SHP77 treated with DMSO at 0.1 percent for 48 hours (cell line): Measurements from ENCODE around the gene ARPP21.

Source experiments
- DNase-seq: peaks from one replicate; lab custom pipeline; 2025; lab: John Stamatoyannopoulos, UW

ARPP21 gene

DNA sequence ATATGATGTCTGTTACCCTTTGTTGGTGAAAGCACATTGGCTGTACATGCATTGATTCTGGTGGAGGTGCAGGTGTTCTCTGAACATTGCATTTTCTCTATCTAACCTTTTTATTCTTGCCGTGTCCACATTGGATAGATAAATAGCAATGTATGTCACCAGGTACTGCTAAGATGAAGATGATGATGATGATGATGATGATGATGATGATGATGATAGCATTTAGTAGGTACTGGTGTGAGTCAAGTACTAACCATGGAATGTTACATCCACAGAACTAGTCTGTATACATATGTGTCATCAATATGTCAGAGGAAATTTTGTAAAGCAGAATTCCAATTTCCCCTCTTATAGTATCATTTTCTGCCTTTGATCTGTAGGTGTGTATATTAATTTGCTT lies 36.3 kb downstream of the ARPP21 start:
- no peak for DNase-seq

DNA sequence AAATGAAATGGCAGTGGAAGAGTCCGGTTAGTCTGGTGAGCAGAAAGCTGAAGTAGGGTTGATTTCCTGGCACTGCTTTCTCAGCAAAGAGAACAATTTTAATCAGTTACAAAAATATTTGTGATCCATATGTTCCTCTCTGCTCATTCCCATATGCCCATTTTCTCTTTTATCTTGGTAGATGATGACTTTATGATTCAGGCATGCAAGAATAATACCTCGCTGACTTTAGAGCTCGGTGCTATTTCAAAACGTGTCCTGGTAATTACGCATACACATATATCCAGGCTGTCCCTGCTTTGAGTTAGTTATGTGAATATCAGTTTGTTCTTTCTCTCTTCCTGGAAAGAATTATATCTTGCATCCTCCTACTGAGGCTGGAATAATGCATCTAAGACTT lies 38.5 kb downstream of the ARPP21 start:
- no peak for DNase-seq

DNA sequence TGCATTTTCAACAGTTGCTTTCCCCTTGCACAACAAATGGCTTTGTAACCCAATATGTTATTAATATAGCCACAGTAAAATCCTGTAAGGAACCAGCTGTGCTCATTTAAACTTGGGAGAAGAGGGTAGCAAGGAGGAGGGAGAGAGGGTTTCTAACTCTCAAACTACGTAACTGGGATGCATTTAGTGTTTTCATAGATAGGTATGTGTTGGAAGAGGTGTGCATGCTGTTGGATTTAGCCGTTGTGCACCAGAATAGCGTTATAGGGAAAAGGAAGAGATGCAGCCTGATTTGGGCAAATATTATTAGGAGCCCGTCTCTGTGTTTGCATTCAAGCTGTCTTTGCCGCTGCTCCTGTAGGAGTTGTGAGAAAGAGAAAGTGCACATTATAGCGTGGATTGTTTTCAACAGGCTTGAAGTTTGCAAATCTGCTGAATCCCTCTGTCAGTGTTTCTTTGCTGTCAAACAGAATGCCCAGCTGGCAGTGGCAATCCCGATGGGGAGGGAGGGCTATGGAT lies 39.4 kb downstream of the ARPP21 start:
- no peak for DNase-seq

DNA sequence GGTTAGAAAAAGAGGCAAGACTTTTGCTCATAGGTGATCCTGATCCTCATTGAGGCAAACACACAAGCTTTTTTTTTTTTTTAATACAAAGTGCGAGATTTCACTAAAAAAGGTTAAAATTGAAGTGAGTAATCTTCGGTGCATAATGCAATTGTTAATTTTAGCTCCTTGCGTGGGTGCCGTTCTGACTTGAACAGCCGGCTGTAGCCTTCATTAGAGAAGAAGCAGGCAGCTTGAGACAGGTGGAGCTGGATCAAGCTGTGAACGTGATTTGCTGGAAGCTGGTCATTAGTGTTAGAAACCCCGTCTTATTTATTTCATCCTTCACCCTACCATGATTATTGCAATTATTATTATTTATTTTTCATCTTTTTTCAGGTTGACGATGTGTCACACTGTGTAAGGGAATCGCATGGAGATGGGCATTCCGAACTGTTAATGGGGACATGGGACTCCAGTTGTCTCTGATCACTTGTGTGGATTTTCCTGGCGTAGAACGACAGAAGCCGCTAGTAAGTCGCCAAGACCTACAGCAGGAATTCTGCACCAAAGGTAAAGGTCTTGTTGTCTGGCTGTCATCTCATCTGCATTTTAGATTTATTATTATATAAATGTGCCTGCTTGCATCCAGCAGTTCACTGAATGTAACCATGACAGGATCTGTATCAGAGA lies 40.2 kb downstream of the ARPP21 start:
- DNase-seq = no peak

DNA sequence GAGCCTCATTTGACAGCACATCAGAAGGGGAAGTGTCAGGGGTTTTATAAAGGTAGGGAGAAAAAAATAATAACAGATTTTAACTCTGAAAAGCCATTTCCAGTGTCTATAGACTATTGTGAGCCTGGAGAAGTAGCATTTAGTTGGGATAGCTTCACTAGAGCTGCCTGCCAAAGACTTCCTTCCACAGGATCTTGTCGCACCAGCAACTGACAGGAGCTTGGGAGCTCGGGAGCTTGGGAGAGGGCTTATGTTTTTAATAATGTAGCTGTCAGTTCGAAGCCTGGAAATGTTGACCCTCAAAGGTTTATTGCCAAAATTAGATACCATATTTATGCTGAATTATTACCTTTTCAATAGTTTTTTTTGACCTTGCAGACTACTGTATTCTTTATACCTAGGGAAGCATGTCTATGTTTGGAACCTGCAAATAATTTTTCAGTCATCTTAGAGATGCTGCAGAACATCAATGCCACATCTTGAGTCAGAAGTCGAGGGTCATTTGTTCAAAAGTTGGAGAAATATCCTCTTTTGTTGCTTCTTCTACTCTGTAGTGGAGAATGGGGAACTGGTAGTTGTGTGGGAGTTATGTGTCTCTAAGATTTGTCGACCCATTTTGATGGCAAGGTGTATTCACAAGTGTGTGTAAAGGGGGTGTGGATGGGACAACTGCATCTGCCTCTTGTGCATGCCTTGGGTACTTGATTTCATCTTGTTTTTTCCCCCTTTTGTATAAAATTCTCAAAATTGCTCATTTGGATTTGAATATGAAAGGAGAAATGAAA lies 41.7 kb downstream of the ARPP21 start:
- DNase-seq = no peak

DNA sequence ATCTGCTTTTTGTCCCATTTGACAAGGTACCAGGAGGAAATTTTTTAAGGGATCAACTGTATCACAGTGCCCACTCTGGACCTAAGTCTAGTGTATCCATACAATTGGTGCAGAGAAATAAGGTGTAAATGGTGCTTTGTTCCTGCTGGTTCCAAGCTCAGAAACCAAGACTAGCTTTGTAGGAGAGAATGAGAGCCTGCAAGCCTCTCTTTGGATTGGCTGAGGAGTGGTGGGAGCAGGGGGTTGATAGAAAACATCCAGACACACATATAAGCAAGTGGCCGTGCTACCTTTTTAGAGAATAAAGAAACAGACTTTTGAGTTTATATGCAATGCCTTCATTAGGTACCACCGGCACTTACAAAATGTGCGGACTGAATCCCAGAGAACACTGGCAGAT lies 45.8 kb downstream of the ARPP21 start:
- DNase-seq = no peak

DNA sequence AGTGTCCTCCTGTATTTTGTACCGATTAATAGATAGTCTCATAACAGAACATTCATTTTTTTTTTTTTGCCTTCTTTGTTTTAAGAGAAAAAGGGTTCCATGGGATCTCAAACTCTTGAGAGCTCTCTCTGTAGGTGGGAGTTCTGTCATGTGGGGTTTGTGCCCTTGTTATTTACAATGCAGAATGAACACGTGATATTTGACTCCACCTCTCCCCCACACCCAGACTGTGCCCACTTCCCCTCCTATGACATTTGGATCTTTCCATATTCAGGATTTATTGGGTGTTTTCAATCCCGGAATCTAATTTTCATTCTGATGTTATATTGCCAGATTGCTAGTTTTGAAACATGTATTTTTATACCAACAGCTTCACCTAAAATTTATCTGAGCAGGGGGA lies 49.5 kb downstream of the ARPP21 start:
- no peak for DNase-seq

DNA sequence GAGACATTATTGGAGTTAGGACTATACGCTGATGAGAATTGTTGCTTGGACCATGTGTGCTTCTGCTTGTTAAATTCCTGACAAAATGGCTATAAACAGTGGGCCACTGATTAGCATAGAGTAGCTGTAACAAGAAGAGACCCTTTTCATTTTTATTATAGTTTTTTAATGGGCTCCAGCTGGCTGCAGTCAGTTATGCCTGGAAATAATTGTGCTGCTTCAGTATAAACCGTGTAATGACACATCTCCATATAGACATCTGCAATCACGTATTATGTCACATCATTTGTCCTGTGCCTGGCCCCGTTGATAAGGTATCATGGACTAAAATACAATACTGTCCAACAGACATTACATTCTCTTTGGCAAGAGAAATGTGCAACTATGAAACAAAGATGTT lies 50.9 kb downstream of the ARPP21 start:
- no peak for DNase-seq

DNA sequence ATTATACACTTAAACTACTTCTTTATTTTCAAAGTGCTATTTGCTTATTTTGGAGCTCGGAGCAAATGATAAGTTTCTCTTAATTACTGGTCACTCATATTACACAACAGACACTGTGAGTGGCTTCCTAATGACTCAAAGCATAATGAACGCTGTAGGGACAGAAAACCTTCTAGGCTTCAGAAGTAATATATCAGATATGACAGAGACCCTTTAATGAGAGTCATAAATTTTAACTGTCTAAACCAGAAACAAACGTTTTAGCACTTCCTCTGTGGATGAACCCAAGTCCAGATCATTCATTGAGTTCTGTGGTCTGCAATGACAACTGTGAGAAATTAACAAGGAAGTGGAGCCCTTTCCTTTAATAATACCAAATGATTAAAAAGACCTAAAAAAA lies 66.6 kb downstream of the ARPP21 start:
- no peak for DNase-seq

DNA sequence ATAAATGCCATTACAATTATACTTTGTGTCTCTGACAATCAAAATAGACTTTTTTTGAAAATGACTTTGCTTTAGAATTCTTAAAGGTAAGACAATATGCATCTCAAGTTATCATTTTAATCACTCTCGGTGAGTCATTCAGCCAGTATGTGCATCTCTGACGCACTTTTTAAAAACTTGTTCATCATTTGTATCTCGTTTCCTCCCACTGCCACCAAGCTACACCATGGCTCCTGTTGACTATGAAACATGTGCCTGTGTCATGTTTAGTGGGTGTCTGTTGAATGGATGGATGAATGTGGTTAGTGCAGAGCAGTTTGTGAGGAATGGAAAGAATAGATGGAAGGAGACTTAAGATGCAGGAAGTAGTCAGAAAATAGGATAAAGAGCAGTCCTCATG lies 68.6 kb downstream of the ARPP21 start:
- no peak for DNase-seq

DNA sequence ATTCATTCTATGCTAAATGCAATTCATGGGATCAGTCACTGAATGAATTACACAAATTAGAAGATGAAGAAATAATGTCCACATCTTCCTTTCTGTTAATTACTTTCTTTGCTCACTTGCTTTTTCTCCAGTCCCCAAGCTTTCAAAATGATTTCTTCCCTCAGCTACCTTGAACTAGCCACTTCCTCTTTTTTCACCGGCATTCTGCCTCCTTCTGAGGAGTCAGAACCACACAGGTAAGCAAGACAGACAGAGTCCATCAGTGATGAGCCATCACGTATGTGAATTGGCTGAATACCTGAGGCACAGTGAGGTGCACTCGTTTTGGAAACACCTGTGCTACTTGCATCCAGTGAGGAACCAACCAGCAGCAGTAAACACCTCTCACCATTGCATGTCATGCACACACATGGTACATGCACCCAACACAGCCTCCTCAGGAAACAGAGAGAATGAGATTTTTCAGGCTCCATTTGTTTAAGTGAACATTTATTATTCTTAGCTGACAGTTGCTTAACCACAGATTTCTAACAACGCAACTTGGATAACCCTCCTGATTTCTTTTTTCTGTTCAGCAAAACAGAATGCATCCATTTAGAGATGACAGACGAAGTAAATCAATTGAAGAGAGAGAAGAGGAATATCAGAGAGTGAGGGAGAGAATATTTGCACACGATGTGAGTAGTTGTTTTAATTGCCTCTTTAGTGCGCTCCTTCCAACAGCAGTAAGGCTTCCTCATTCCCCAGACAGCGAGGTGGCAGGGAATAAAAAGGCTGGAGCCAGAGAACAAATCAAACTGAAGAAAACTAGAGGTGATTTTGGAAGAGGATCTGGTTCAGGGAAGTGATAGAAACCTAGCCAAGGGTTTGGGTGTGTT lies 69.3 kb downstream of the ARPP21 start:
- no peak for DNase-seq

DNA sequence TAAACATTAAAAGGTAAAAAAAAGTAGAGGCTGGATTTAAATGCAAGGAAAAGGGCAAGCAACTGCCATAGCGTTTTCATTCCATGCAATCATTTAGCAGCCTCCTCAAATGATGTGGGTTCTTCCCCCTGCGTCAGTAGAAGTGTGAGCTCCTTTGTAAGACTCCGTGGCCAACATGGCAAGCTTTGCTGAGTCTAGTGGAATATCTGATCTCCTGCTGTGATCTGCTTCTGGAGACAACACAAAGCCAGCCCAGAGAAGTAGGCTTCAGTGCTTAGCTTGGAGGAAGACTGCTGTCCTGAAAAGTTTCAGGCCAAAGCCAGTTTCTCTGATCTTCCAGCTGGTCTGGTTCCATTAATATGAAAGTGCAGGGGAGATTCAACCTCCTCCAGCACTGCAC lies 70.4 kb downstream of the ARPP21 start:
- DNase-seq = no peak

DNA sequence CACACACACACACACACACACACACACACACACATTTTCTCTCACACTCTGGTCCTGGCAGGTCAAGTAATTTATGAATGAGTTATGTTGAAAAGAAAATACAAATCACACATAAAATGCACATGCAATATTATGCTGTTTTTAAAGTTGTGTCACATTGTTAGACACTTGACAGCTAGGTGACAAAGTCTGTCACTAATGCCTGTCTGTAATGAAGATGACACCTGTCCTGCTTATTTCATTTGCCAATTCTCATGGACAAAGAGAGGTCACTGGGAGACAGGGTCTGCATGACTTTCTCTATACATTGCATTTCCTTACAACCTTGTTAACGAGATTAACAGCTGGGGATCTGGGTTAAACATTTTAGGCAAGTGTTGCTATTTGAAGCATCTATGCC lies 71.2 kb downstream of the ARPP21 start:
- DNase-seq = no peak

DNA sequence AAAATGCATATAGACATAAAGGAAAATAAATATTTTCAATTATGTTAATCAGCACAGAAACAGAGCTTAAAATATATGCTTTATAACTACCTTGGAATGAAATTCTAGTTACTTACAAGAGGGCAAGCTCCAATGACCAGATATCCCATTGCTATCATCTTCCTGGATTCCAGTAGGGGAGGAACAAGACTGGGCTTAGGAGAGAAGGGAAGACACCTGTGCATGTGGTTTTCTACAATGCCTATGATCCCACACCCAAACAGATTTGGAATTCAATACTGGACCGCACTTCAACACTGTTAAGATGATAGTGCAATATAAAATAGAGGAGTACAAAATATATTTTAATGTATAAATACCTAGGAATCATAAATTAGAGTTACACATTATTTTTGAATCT lies 79.6 kb downstream of the ARPP21 start:
- no peak for DNase-seq

DNA sequence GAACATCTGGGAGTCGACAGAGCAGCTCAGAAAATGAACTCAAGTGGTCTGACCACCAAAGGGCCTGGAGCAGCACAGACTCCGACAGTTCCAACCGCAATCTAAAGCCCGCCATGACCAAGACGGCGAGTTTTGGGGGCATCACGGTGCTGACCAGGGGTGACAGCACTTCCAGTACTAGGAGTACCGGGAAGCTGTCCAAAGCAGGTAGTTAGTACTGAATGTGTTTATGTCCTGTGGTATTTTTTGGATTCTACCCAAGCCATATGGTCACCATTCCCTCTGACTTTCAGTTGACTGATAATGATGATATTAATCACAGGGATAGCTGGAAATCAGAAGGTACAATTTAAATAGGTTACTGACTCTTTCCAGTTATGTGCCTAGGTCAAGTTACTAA lies 82.3 kb downstream of the ARPP21 start:
- no peak for DNase-seq

DNA sequence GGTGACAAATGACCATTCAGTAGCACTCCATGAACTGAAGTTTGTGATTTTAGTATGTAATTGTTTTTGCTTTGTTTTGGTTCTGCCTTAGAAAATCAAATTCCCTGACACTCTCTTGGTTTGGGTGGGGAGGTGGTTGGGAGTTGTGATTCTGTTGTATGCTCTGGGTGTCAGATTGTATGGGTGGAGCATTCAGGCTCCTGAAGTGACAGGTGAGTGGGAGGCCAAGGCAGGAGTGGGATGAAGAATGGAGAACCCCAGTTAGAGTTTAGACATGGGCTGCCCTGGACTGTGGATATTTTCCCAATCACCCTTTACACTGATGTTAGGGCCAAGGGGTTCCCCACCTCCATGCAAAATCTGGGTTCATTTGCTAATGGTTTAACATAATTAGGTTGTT lies 83.6 kb downstream of the ARPP21 start:
- no peak for DNase-seq

DNA sequence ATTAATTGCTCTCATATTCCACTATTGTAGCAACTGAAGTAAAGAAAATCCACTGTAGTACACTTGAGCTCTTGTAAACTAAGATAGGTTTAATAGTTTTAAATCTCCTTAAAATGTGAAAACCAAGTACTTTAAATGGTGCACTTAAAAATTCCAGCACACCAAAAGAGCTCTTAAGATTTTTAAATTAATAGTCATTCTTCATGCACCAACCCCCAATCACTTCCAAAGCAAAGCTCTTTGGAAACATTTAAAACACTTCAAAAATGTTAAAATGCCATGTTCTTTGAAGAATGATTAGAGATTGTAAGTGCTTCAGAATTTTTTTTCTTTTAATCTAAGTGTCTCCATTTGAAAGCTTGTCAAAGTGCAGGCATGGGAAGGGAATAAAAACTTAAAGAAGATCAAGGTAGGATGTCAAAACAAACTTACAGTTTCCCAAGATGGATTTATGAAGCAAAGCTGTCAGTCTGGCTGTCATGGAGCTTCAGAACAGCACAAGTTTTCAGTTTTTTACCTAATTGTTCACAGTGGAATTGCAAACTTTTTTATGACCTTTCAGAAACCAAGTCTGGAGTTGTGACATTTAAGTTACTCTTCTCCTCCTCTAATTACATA lies 84.3 kb downstream of the ARPP21 start:
- DNase-seq = no peak

DNA sequence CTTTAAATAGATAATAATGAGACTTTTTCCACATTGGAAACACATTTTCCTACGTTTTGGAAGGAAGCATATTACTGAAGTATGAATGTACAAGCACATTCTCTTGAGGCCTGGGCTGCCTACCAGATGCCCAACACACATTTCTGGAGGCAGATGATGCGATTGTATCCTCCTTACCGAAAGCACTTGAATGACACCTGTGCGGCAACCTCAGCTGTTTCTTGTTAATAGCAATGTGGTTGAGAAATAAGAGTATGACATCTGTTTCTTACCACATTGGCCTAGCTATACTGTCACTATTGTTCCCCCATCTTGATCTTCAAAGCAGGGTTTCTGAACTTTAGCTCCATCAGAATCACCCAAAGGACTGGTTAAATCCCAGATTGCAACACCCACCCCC lies 84.8 kb downstream of the ARPP21 start:
- DNase-seq = no peak

DNA sequence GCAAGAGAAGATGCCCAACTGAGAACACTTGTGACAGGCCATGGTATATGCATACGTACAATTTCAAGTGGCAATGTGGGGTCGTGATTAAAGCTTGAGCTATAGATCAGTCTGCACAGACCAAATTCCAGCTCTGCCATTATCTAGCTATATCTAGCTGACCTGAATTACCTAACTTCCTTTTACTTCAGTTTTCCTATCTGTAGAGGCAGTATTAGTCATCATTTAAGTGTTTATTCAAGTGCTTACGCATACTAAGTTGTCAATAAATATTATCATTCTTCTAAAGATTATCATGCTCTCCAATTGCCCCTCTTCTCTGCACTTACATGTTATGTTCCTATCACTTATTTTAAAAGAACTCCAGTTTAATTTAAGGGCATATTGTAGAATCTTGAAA lies 87.9 kb downstream of the ARPP21 start:
- no peak for DNase-seq

DNA sequence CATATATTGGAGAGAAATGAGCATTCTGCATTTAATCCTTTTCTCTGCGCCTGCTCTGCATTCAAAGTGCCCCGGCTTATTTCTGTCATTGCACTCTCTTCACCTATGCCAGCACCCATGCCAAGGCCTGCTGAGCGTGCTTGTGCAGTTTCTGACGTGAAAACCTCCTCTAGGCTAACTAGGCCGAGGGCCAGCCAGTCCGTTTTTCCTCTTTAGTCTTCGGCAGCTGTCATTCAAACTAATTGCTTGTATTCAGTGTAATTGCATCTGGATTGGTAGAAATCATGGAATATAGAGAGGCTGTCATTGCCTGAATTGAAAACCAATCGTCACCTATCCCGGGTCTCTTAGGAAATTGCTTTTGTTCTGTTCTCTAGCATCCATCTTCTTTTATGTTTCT lies 94.0 kb downstream of the ARPP21 start:
- DNase-seq = no peak

DNA sequence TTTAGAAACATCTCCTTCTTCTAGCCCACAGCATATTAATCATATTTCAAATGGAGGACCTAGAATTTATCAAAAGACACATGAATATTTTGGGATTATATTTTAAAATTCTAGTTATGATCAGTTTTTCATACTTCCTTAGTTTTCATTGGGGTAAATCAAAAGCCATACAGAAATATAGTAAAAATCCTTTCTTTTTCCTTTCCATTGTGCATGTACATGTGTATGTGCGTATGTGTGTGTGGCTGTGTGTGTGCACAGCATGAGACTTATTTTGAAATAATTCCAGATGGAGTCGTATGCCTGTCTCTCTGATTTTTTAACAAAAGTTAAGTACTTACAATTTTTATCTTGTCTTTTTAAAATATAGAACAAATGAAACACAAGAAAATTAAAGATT lies 94.5 kb downstream of the ARPP21 start:
- DNase-seq = no peak

DNA sequence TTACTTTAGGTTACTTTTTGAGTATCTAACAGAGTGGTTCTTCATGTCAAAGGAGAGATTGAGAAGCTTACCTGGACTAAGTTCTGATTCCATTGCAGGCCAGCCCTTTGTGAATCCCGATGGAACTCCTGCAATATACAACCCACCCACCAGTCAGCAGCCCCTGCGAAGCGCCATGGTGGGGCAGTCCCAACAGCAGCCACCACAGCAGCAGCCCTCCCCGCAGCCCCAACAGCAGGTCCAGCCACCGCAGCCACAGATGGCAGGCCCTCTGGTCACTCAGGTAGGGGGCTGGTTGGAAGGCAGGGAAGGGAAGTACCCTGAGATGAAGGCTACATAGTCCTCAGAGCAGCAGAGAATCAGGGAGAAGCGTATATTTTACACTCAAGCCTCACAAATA lies 97.8 kb downstream of the ARPP21 start:
- DNase-seq = no peak
